Astrocyte of the spinal cord (primary cell): ENCODE measurements around the gene FRMD4A.

Experiments used
- DNase-seq: peaks from one replicate; pipeline ENCODE4 v3.0.0; 2011; ENCODE audit warnings: low read depth, low spot score
- H3K4me3 ChIP-seq: 2 replicates; pipeline ENCODE4 v1.5.1; 2011; ENCODE audit warnings: low read depth, mild to moderate bottlenecking, low read length, moderate library complexity
- in situ Hi-C: cut with HindIII; loops from 2 replicates; pipeline ENCODE4 v1.10.0; 2017; ENCODE audit warnings: low sequenced_read_pairs
- TF ChIP-seq, protein P1 (sequence below): IDR thresholded peaks from 2 replicates; pipeline ENCODE4 v1.5.1; 2012; ENCODE audit warnings: low read depth, mild to moderate bottlenecking, low read length, inconsistent platforms

FRMD4A gene

GRCh38 chr10:14291296-14291695 is 39.4 kb downstream of the FRMD4A start:
- H3K4me3 ChIP-seq = no peak overlapping the region
- in situ Hi-C loops = no loop called here
- TF ChIP-seq, protein P1, sequence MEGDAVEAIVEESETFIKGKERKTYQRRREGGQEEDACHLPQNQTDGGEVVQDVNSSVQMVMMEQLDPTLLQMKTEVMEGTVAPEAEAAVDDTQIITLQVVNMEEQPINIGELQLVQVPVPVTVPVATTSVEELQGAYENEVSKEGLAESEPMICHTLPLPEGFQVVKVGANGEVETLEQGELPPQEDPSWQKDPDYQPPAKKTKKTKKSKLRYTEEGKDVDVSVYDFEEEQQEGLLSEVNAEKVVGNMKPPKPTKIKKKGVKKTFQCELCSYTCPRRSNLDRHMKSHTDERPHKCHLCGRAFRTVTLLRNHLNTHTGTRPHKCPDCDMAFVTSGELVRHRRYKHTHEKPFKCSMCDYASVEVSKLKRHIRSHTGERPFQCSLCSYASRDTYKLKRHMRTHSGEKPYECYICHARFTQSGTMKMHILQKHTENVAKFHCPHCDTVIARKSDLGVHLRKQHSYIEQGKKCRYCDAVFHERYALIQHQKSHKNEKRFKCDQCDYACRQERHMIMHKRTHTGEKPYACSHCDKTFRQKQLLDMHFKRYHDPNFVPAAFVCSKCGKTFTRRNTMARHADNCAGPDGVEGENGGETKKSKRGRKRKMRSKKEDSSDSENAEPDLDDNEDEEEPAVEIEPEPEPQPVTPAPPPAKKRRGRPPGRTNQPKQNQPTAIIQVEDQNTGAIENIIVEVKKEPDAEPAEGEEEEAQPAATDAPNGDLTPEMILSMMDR = no peak
- no peak for DNase-seq

DNA sequence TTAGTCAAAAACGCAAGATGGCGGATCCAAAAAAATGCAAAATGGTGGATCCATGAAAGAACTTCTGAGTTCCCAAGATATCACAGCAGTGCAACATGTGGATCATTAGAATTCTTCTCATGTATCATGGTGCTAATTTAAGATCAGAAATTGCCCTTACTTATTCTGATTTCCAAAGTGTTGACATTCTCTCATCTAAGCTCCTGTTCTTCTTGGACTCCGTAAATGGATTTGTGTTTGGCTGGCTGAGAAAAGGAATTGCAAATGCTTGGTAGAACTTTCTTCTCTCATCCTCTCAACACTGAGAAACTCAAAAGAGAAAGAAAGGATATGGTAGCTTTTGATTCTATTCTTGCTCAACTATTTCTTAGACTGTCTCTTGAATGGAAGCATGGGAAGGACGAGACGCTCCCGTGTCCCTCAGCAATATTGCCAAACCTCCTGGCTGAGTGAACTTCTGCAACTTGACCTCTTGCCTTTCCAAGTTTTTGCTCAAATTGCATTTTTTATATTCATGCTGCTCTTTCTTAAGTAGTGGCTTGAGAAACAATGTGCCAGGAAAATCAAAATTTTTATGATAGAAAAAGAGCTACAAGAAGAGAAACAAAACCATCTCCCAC is 44.7 kb downstream of the FRMD4A start:
- no peak for DNase-seq
- in situ Hi-C loops = no loop called here
- TF ChIP-seq, protein P1 = no peak
- no peak overlapping the region for H3K4me3 ChIP-seq

GRCh38 chr10:14282276-14282675 is 48.4 kb downstream of the FRMD4A start:
- H3K4me3 ChIP-seq = no peak overlapping the region
- no peak for DNase-seq
- in situ Hi-C loops = no loop called here
- TF ChIP-seq, protein P1 = no peak

DNA sequence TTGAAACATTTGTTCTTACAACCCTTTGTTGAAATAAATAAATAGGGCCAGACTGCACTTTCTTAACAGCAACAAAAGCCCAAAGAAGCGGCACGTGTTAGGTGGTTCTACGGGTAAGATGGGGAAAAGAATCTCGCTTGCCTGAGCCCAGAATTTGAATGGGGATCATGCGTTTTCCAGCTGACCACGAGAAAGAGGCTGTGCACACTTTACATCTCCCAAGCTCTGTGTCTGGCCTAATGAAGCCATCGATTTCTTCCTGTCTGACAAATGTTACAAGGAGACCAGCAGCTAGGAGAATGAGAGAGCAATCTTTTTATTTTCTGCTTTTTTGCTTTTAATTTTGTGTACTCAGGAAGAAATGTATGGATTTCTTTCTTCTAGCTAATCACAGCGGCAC is 52.2 kb downstream of the FRMD4A start:
- DNase-seq = no peak
- in situ Hi-C loops = no loop called here
- TF ChIP-seq, protein P1 = no peak
- H3K4me3 ChIP-seq = no peak overlapping the region

GRCh38 chr10:14276210-14276609 is 54.5 kb downstream of the FRMD4A start:
- in situ Hi-C loops = no loop called here
- TF ChIP-seq, protein P1 = no peak
- no peak for DNase-seq
- no peak overlapping the region for H3K4me3 ChIP-seq

- TF ChIP-seq, protein P1 = no peak
- H3K4me3 ChIP-seq = no peak overlapping the region
- in situ Hi-C loops = no loop called here
- no peak for DNase-seq
Measured at GRCh38 chr10:14271621-14272020, 59.1 kb downstream of the FRMD4A start.

- no peak overlapping the region for H3K4me3 ChIP-seq
- in situ Hi-C loops = no loop called here
- TF ChIP-seq, protein P1 = no peak
- no peak for DNase-seq
Measured at GRCh38 chr10:14270370-14270769, 60.4 kb downstream of the FRMD4A start.
